Heart right ventricle (tissue), 16 donors: ENCODE measurements around the gene DPEP1. TPM values are rescaled to one million over a fixed set of nuclear protein-coding genes. Genes with fewer than 3 reads are reported as not detected.
"Not testable (repeated sequence)": the region's sequence is repeated elsewhere in the genome, so short reads cannot be mapped to it uniquely, and the experiment has no call there.

ENCODE experiments used
- ATAC-seq, 8 donors: fragments of 200-7000 bp; cut with Tn5 transposase; one replicate each; pipeline ENCODE4 v1.9.1; 2020; ENCODE audit warnings: mild to moderate bottlenecking in 8 of 8, moderate library complexity in 8 of 8, moderate number of reproducible peaks in 1 of 8
- DNase-seq, 2 donors: peaks; one replicate each; pipeline ENCODE4 v3.0.0-alpha.2; 2020
- H3K27ac ChIP-seq, 10 donors: fragments of 200-600 bp; sonication (generic) in 2 of 10; one replicate each; pipeline versions ENCODE4 v1.5.0 to v1.8.0; 2020 to 2022; ENCODE audit warnings: mild to moderate bottlenecking in 3 of 10
- H3K27me3 ChIP-seq, 7 donors: fragments of 200-600 bp; one replicate each; pipeline ENCODE4 v1.8.0; 2021 to 2022; ENCODE audit warnings: mild to moderate bottlenecking in 2 of 7
- H3K36me3 ChIP-seq, 9 donors: fragments of 200-600 bp; sonication (generic) in 1 of 9; one replicate each; pipeline versions ENCODE4 v1.5.0 to v1.8.0; 2020 to 2022; ENCODE audit warnings: mild to moderate bottlenecking in 2 of 9
- H3K4me1 ChIP-seq, 9 donors: fragments of 200-600 bp; sonication (generic) in 1 of 9; one replicate each; pipeline versions ENCODE4 v1.5.0 to v1.8.0; 2020 to 2022; ENCODE audit warnings: mild to moderate bottlenecking in 4 of 9
- H3K4me3 ChIP-seq, 10 donors: fragments of 200-600 bp; sonication (generic) in 2 of 10; one replicate each; pipeline versions ENCODE4 v1.5.0 to v1.8.0; 2020 to 2022; ENCODE audit warnings: mild to moderate bottlenecking in 7 of 10, moderate library complexity in 2 of 10
- H3K9me3 ChIP-seq, 11 donors: fragments of 200-600 bp in 10 of 11; sonication (generic) in 2 of 11; one replicate each; pipeline versions ENCODE4 v1.5.0 to v1.8.0; 2013 to 2022; ENCODE audit warnings: mild to moderate bottlenecking in 2 of 11, control low read depth in 1 of 11, moderate library complexity in 1 of 11
- CTCF ChIP-seq, 9 donors: fragments of 200-600 bp; sonication (generic) in 2 of 9; IDR thresholded peaks; one replicate each; pipeline versions ENCODE4 v1.5.0 to v1.8.0; 2021 to 2022; ENCODE audit warnings: antibody characterized with exemption in 9 of 9, mild to moderate bottlenecking in 5 of 9, moderate library complexity in 1 of 9
- WGBS, 2 donors: extraction: QIAGEN DNeasy Blood & Tissue Kit; methylation state at CpG; one replicate each; pipeline ENCODE4 v1.1.7; 2013; ENCODE audit warnings: inconsistent platforms in 1 of 2; 5-methylcytosine and 5-hydroxymethylcytosine counted together
- intact Hi-C, 10 donors: fragments of 100-400 bp; cut with DNase I; formaldehyde crosslinking; loops; one replicate each; pipeline versions ENCODE4 v1.11.1 to v1.14.2; 2022
- polyA plus RNA-seq, 2 donors: library from polyadenylated mRNA; stranded (reverse); fragments of 200-250 nt; gene quantifications; one replicate each; pipeline ENCODE4 v1.2.3, GENCODE V29; 2013
- total RNA-seq, 10 donors: library from RNA; stranded (reverse); fragmentation: NEBNext Ultra II Directional in 3 of 10; extraction: Animal tissue kit (Norgen Biotek cat#: 25700) in 3 of 10; gene quantifications; one replicate each; pipeline versions ENCODE4 v1.2.1 to v1.2.4, GENCODE V29; 2021 to 2023
- donor health status: Arrhythmogenic right ventricular cardiomyopathy.
- donor health status: ischemic (EF 13 %, LVEDD 7.1; RV severe dilation, severe dysfunction).
- donor health status: healthy with polysubstance abuse.
- donor health status: DM: no; HTN: yes; CAD: no.
- donor health status: DM: no; HTN: no; CAD: no.
- donor health status: ischemic (EF 25% LVEDD 6.9; RV normal size, moderate dysfunction).
- donor health status: ischemic (EF 25% LVEDD 5.7; RV mildly dilated, moderate dysfunction).
- donor health status: healthy.
- donor health status: DM: yes; HTN: yes; CAD: no.
- donor health status: Ischemic cardiomyopathy.
- donor health status: ischemic (EF 35%, LVEDD 5.7; RV mildly dilated, moderate dysfunction).
- donor health status: nonischemic (EF 11% LVEDD 7.7; RV severe dilation, severe dysfunction).
- donor health status: DM: yes; HTN: yes; CAD: no.
- donor health status: PGD.
- donor health status: ischemic (EF 29% LVEDD 5.4; RV normal size, mild dysfunction).
- donor health status: nonischemic (EF 23%, LVEDD 6.1; RV moderate dilation, normal function).

Gene DPEP1
- total and polyA plus RNA-seq, 12 donors: 0.09 TPM; not detected in 11

DNA sequence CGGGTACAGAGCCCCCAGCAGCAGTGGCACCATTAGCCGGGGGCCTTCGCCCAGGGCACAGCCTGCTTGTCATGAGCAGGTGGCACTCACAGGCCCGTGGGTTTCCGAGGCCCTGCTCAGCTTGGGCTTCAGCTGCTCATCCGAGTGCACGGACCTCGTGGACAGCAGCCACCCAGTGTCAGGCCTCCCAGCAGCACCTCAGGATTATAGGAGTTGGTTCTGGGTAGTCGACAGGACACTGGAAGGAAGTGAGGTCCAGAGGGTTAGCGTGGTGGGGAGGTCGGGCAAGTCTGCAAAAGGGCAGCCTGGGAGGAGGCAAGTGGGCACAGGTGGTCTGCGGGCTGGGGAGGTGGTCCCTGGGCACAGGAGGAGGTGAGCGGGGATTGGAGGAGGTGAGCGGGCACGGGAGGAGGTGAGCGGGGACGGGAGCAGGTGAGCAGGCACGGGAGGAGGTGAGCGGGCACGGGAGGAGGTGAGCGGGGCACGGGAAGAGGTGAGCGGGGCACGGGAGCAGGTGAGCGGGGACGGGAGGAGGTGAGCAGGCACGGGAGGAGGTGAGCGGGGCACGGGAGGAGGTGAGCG is 43.0 kb upstream of the DPEP1 start:
- WGBS, 2 donors: 86 to 89% methylated on average over 30 of the region's 30 CpGs
- Histone ChIP-seq H3K4me3 (no peak overlapping the region), H3K4me1 (peaks cover 20 to 29% (median 23%) of the 10 kb centered on the region in 9 donors), H3K27me3 (peaks cover 21 to 69% (median 51%) of the 10 kb centered on the region in 7 donors), H3K36me3 (no peaks in the 10 kb centered on the region), H3K9me3 (no peaks in the 10 kb centered on the region), H3K27ac (no peak overlapping the region)
- DNase-seq: no peak
- intact Hi-C loops: loop anchor here in 5 of 10 donors (5.0 to 10.0 kb wide), 3 partner anchors 64 to 74 kb away; no protein-coding TSS in a partner anchor
- no peak for TF ChIP-seq CTCF (IDR thresholded peaks at IDR 0.05)
- no peak for ATAC-seq

DNA sequence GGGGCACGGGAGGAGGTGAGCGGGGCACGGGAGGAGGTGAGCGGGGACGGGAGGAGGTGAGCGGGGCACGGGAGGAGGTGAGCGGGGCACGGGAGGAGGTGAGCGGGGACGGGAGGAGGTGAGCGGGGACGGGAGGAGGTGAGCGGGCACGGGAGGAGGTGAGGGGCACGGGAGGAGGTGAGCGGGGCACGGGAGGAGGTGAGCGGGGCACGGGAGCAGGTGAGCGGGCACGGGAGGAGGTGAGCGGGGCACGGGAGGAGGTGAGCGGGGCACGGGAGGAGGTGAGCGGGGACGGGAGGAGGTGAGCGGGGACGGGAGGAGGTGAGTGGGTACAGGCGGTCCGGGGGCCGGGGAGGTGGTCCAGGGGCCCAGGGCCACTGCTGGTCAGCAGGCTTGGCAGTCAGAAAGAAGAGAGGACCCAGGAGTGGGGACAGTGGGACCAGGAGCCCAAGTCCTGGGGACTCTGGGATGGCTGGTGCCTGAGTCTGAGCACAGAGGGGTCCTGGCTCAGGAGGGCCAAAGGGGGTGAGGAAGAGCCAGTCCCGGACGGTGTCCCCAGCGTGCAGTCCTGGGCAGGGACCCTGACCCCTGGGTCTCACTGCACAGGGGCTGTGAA is 42.4 kb upstream of the DPEP1 start:
- H3K4me3 ChIP-seq, ATAC-seq, H3K36me3 ChIP-seq, H3K9me3 ChIP-seq, H3K27ac ChIP-seq, DNase-seq: not testable (repeated sequence)
- intact Hi-C loops: loop anchor here in 5 of 10 donors (5.0 to 10.0 kb wide), 3 partner anchors 64 to 74 kb away; no protein-coding TSS in a partner anchor
- Histone ChIP-seq H3K27me3 (peaks cover 27 to 73% (median 55%) of the 10 kb centered on the region in 7 donors), H3K4me1 (peaks cover 13 to 26% (median 17%) of the 10 kb centered on the region in 9 donors)
- WGBS, 2 donors: 85 to 89% methylated on average over 22 to 36 of the region's 36 CpGs

GRCh38 chr16:89571636-89572035 is 41.8 kb upstream of the DPEP1 start:
- TF ChIP-seq CTCF (IDR thresholded peaks at IDR 0.05): no peak
- DNase-seq (no peak), ATAC-seq (no peak)
- Histone ChIP-seq H3K27ac (no peak overlapping the region), H3K4me3 (no peak overlapping the region), H3K4me1 (peaks cover 11 to 22% (median 17%) of the 10 kb centered on the region in 9 donors), H3K9me3 (no peaks in the 10 kb centered on the region), H3K36me3 (no peaks in the 10 kb centered on the region), H3K27me3 (peaks cover 33 to 79% (median 61%) of the 10 kb centered on the region in 7 donors)
- intact Hi-C loops: loop anchor here in 5 of 10 donors (5.0 to 10.0 kb wide), 3 partner anchors 63 to 73 kb away; no protein-coding TSS in a partner anchor
- WGBS, 2 donors: 86 to 91% methylated on average over 18 of the region's 18 CpGs

DNA sequence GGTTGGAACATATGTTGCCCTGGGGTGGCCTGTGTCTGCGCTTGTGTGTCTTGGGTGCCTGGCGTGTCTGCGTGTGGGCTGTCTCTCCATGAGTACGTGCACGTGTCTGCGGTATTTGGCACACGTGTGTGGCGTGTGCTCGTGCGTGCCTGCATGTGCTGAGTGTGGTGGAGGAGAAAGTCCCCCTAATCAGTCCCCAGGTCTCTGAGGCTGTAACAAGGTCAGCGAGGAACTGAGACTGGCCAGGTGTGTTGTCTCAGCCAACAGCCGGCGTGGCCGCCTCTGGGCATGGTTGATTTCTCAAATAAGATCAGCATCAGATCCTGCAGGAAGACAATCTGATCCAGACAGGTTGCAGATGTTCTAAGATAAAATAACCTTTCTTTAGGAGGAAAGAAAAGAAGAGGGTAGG is 41.4 kb upstream of the DPEP1 start:
- no peak for TF ChIP-seq CTCF (IDR thresholded peaks at IDR 0.05)
- Histone ChIP-seq H3K27ac (no peak overlapping the region), H3K36me3 (no peaks in the 10 kb centered on the region), H3K27me3 (peaks cover 36 to 82% (median 65%) of the 10 kb centered on the region in 7 donors), H3K4me3 (no peak overlapping the region), H3K4me1 (peaks cover 11 to 22% (median 17%) of the 10 kb centered on the region in 9 donors), H3K9me3 (no peaks in the 10 kb centered on the region)
- intact Hi-C loops: loop anchor here in 5 of 10 donors (5.0 to 10.0 kb wide), 3 partner anchors 63 to 73 kb away; no protein-coding TSS in a partner anchor
- ATAC-seq: no peak
- no peak for DNase-seq
- 76 to 79% methylated on average over 14 of the region's 14 CpGs for WGBS, 2 donors
